HG02840 (cell line): ENCODE results near the gene KLHL26.
A peak's percentile ranks its signal among the peaks of the same experiment; 100 is the strongest.

Source experiments
- ATAC-seq: cut with Tn5 transposase; IDR thresholded peaks from one replicate; pipeline ENCODE4 v1.9.1; 2021; ENCODE audit warnings: mild to moderate bottlenecking, moderate library complexity, moderate number of reproducible peaks; ENCODE audit not compliant: unreplicated experiment, low FRiP score

Gene KLHL26

DNA sequence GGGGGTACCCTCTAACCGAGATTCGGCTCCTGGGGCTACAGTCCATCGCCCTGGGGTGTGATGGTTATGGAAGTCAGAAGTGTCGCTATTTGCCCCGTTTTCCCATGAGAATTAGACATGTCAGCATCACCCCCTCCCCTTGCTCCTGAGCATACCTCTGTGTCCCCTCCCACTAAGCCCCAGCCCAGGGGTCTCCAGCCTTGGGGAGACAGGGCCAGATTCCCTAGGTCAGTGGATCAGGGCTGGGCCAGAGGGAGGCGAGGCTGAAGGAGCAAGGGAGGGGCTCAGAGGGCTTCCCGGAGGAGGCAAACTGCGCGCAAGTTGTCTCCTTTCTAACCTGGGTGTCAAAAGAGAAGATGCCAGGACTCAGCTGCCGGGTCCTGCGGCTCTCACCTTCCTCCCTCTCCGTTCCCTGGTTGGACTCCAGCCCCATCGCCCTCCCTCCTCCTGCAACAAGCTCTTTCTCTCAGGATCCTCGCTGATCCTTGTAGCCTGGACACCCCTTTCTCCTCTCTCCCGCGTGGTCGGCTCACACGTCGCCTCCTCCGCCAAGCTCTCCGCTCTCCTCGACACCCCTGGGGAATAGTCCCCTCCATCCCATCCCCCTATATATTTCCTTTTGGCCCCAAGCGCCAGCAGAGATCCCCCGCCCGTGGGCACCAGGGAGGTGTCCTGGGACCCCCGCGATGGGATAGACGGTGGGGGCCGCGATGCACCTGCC, 24.6 kb upstream of the KLHL26 start:
- ATAC-seq = no peak

DNA sequence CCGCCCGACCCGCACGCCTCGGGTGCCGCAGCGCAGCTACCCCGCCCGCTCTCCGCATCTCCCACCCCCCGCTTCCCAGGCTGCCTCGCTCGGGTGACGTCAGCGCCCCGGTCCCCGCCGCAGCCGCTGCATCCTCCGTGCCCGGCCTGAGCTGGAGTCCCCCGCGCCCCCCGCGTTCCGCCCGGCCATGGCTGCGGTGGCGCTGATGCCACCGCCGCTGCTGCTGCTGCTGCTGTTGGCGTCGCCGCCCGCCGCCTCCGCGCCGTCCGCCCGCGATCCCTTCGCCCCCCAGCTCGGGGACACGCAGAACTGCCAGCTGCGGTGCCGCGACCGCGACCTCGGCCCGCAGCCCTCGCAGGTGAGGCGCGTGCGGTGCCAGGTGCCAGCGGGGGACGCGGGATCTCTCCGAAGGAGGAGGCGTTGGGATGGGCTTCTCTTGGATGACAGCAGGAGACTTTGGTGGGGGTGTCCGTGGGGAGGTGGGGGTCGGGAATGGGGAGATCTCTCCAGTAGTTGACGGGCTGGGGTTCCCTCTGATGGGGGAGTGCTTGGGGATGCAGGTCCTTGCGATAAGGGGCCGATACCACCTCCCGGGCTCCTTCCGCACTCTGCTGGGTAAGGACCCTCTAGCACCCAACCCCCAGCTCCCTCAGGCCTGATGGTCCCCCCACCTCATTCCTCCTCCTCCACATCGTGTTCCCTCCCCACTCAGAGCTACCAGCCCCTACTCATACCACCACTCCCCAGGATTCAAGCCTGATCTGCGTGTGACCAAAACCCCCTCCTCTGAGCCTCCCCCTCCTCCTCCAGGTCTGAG, 23.8 kb upstream of the KLHL26 start, which contains the start of gene TMEM59L:
Gene TMEM59L, plus strand, starts transcription at position 99 of the 817 bp plus-strand sequence. Its CDS starts 89 bp downstream, at position 188.
- ATAC-seq = no peak

DNA sequence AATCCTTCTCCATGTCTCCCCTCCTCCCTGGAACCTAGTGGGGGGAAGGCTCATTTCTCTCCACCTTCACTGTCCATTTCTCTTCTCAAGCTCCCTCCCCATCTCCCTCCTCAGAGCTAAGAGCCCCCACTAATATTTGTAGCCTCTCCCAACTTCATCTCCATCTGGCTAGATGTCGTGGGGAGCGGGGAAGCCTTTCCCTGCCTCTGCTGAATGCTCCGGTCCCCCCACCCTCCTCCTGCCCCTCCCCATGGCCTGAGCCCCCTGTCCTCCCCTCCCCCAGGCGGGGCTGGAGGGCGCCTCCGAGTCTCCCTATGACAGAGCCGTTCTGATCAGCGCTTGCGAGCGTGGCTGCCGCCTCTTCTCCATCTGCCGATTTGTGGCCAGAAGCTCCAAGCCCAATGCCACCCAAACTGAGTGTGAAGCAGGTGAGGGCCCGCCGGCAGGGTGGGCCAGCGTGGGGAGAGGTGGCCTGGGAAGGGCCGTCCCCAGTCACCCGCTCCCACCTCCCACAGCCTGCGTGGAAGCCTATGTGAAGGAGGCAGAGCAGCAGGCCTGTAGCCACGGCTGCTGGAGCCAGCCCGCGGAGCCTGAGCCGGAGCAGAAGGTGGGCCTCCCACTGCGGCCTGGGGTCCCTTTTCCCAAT, 23.1 kb upstream of the KLHL26 start:
- ATAC-seq = no peak

DNA sequence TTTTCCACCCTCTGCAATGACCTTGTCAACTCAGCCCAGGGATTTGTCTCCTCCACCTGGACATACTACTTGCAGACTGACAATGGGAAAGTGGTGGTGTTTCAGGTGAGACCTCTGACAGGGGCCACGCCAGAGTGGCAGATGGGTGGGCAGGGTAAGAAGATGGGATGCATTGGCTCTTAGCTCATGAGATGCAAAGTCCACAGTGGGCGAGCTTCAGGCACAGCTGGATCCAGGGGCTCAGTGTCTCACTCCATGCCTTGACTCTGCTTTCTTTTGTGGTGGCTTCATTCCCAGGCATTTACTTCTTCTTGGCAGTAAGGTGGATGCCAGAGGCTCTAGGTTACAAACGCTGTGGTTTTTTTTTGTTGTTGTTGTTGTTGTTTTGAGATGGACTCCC, 20.8 kb upstream of the KLHL26 start:
- no peak for ATAC-seq

DNA sequence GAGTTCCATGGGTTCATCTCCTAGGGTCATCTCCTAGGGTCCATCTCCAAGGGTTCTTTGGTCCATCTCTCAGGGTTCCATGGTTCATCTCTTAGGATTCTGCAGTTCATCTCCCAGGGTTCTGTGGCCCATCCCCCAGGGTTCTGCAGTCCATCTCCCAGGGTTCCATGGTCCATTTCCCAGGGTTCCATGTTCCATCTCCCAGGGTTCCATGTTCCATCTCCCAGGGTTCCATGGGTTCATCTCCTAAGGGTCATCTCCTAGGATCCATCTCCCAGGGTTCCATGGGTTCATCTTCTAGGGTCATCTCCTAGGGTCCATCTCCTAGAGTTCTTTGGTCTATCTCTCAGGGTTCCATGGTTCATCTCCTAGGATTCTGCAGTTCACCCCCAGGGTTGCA, 19.3 kb upstream of the KLHL26 start:
- no peak for ATAC-seq

DNA sequence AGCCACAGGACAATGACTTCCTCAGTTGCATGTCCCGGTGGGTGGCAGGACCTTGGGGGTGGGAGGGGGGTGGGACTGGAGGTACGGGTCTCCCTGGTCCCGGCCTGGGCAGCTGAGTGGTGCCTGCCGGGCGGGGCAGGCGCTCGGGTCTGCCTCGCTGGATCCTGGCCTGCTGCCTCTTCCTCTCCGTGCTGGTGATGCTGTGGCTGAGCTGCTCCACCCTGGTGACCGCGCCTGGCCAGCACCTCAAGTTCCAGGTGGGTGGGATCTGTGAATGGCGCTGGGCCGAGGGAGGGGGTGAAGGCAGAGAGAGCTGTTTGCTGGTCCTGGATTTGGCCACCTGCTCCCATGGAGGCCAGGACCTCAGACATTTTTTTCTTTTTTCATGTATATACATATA, 18.6 kb upstream of the KLHL26 start:
- no peak for ATAC-seq

DNA sequence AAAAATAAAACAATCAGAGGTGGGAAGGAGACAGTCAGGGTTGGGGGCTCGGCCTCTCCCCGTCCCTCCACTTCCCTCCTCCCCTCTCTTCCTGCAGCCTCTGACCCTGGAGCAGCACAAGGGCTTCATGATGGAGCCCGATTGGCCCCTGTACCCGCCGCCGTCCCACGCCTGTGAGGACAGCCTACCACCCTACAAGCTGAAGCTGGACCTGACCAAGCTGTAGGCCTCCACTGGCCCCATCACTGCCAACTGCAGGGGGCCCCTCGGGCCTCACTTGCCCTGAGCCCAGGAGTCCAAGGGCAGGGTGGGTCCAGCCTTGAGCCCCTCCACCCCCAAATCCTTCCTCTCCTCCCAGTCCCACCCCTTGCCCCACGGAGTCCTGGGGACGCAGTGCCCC, 16.5 kb upstream of the KLHL26 start:
- ATAC-seq = no peak

DNA sequence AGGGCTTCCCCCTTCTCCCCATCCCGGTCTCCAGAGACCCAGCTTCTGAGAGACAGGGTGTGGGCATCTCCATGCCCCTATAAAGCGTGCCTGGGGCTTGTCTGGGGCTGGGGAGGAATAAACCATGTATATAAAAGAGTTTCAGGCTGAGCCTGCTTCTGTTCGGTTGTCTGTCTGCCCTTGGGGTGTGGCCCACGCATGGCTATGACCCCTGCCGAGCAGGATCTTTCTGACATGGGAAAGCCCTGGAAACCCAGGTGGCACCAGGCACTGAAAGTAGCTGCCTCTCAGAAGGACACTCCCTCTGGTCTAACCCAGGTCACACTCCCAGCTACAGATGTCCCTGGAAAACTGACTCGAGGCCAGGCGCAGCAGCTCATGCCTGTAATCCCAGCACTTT, 15.9 kb upstream of the KLHL26 start:
- no peak for ATAC-seq

DNA sequence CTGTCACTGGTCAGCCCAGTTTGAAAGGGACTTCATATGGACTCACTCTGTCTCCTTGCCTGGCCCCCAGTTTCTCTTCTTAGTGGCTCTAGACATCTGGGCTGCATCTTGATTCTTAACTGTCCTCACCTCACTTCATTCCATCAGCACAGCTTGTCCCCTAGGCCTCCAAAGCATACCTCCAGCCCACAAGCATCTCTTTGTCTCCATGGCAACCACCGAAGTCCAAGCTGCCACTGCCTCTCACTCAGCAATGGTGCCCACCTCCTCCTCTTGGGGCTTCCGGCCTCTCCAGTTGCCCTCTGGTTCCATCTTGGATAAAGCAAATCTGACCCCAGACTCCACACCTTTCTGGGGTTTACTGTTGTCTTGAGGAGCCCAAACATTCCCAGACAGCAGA, 9.9 kb upstream of the KLHL26 start:
- no peak for ATAC-seq

DNA sequence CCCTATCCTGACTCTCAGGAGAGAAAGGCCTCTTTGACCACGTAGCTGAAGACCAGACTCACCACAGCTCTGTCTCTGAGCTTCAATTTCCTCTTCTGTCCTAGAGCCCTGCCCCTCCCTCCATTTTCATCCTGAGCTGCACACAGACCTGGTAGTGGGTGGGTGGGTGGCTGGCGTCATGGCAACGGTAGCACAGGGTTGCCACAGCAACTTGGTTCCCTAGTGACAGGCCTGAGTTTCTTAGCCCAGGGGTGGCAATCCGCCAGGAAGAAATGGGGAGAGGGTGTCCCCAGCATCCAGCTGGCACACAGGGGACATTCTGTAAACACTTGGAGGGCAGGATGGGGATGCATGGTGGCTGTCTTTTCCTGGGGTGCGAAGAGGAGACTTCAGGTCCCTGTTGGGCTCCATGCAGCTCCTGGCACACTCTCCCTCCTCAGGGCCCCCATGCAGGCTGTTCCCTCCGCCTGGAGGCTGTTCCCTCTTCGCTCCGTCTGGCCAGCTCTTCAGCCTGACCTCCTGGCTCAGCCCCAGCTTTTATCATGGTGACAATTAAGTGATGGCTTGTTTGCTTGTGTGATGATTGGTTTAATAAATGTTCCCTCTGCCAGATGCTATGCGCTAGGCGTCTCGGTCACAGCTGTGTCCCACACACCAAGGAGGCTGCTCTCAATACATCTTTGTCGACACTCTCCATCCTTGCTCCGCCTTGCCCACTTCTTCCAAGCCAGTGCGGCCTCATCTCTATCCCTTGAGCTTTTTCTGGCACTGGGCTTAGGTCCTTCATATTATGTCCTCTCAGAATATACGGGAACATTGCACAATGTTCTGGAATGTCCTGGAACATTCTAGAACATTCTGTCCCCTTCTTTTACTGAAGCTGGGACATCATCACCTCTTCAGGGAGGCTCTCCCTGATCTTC, 7.4 kb upstream of the KLHL26 start:
- ATAC-seq = no peak

DNA sequence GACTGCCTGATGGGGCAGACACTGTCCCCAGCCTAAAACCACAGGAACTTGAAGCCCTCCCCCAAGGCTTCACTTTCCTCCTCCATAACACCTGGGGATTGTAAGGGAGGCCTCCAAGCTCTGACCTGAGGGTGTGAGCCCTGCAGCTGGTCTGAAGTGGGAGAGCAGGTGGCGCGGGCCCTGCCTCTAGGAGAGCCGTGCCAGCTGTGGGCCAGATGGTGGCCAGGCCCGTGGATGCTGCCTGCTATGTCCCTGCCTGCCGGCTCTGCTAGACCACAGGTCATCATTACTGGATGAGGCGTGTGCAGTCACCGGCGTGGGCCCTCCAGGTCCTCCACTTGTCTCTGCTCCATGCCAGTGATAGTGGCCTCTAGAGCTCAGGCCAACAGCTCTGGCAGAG, 3.5 kb upstream of the KLHL26 start:
- no peak for ATAC-seq

DNA sequence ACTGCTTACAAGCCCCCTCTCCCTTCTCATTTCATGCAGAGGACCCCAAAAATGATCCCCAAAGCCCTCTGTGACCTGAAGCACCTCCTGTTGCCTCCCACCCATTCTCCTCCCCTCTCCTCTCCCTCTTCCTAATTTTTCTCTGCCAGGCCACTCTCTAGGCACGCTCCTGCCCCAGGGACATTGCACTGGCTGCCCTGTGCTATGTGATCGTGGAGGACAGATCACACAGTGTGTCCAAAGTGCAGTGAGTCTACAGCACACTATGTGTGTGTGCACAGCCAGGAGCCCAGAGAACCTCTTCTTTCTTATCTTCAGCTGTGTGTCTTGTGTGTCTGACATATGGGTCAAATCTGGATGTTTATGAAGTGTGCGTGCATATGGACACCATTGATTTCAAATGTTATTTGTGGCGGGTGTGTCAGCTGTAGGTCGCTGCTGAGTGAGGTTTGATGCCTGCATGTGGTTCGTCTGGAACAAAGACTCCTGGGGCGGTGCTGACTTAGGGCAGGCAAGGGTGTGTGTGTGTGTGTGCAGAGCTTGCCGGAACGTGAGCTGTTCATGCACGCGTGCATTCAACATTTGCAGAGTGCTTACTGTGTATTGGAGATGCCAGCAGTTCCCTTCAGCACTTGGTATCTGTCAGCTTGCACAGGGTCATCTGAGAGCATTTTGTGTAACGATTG, 2.1 kb upstream of the KLHL26 start:
- ATAC-seq = no peak

DNA sequence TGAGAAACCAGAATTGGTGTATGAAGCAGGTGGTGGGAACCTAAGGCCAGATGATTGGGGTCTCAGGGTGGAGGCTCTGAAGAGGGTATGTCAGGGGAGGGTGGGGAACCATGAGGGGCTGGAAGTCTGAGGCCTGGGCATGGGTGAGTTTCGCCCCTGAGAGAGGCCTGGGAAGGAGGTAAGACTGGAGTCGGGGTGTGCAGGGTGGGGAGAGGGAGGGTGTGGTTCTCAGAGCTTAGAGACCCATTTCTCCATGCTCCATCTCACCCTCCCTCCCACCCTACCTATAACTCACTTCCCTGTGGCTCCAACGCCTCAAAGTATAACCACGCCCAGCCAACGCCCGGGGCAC, 1.0 kb upstream of the KLHL26 start:
- no peak for ATAC-seq

DNA sequence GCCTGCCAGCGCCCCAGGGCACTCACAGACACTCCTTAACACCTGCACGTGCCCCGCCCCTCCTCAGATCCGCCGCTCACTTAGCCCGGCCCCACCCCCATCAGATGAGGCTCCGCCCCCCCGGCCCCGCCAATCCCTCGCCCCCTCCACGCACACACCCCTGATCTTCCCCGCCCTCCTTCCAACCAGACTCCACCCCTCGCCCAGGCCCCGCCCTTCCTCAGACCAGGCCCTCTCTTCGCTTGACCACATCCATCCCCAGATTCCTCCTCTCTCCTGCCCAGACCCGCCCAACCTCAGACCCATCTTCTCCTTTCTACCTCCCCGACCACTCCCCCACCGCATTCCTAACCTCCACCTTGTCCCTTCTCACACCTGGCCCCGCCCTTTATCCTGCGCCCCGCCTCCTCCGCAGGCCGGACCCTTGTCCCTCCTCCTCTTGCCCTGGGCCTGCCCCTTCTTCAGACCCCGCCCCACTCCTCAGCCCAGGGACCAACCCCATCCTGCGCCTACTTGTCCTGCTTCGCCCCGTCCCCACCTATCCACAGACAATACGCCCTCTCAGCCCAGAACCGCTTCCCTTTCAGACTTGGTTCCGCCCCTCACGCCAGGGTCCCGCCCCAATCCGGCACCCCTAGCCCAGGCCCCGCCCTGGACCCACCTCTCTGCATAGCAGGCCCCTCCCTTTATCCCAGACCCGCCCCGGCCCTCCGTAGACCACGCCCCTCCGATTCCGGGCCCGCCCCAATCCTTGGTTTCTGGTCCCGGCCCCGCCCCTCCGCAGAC, 452 bp upstream of the KLHL26 start:
- ATAC-seq = peak; percentile 81

DNA sequence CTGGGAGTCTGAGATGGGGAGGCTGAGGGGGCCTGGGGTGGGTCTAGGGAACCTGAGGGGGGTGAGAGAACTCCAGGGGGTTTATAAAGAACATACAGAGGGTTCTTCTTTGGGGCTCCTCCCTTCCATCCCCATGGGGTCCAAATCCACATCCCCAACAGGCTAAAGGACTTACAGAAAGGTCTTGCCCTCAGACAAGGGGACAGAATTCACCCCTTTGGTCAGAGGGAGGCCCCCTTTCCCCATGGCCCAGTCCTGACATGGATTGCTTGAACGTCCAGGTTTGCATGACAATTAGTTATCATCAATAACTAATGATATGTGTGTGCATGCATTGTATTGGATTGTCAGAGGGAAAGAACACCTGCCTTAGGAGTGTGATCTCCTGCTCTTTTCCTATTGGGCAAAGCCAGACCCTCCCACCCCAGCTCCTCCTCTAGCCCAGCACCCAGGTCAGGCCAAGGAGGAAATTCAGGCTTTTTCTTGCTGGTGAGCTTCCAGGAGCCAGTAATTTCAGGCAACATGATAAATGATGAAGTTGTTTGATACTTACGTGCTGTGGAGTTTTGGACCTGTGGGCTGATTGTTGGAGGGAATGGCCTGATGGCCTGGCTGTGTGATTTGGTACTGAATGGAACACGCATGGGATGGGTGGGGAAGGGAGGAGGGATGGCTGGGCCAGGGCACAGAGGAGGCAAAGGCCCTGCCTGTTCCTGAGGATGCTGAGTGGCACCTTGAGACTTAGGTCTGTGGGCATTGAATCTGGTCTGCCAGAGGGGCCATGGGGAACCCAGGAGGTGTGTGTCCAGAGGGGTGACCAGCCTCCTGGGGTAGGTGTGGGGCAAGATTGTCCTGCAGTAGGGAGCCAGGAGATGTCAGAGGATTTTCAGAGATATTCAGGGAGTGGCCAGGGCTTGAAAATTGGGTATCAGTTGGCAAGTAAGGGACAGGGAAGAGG, 1.1 kb downstream of the KLHL26 start:
- no peak for ATAC-seq

DNA sequence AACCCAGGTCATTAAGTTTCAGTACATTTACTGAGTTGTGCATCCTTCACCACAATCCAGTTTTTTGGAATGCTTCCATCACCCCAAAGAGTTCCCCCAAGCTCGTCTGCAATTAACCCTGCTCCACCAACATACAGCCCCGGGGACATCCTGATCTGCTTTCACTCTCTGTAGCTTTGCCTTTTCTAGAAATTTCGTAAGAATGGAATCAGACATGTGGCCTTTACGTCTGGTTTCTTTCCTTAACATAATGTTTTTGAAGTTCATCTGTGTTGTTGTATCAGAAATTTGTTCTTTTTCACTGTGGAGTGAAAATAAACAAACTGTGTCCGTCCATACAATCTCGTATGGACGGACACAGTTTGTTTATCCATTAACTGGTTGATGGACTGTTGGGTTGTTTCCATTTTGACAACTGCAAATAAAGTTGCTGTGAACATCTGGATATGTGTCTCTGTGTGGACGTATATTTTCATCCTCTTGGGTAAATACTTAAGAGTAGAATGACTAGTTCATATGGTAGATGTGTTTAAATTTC, 2.9 kb downstream of the KLHL26 start:
- no peak for ATAC-seq

DNA sequence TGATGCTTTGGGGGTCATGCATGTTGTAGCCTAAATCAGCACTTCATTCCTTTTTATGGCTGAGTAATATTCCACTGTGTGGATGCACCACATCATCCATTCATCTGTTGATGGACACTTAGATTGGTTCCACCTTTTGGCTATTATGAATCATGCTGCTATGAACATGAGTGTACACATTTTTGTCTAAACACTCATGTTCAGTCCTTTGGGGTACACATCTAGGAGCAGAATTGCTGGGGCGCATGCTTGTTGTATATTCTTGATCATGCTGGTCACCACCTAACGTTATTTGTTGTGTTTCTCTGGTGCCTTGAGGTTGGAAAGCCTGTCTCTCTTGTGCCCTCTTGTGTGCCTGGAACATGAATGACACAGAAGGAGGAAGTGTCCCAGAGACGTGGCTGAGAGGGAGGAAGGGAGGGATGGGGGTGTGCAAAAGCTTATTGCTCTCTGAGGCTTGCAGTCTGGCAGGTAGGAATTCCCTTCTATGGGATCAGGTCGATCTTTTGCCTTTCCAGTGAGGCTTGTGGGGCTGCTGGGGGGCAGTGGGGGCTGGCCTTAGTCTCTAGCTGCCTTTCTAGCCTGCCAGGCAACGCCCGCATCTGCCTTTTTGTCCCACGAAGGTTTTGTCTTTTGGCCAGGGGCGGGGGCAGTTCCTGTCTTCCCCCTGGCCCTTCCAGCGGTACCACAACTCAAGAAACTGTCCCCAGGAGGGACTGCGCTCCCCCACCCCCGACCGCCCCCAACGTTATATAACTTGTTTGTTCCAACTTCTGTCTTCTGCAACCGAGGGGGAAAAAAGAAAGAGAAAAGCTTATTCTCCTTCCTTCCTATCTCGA, 7.6 kb downstream of the KLHL26 start:
- ATAC-seq = no peak
